Measurements from ENCODE around the gene ROR1. TPM values are rescaled to one million over a fixed set of nuclear protein-coding genes. Genes with fewer than 3 reads are reported as not detected.

The ROR1 gene
- total RNA-seq, 4 donors from 2014 or later: 10.6 to 21.7 (median 15.1) TPM

GRCh38 chr1:64039390-64039926 lies 265.6 kb downstream of the ROR1 start:
- Histone ChIP-seq H3K4me3 (no peak overlapping the region), H3K9me3 (no peaks in the 10 kb centered on the region), H3K4me1 (peaks cover 34% of the 10 kb centered on the region), H3K27ac (peak overlapping the region; percentile 55), H3K27me3 (no peaks in the 10 kb centered on the region), H3K36me3 (no peaks in the 10 kb centered on the region)
- TF ChIP-seq EP300 (IDR thresholded peaks at IDR 0.05) (no peak), POLR2AphosphoS5 (IDR thresholded peaks at IDR 0.05) (peak in 1 of 3 donors; percentile 29)
- peak in 1 of 2 donors; percentile 68 for DNase-seq (ENCODE audit: low spot score in 2 of 2)
- WGBS: 18% methylated on average over 3 of the region's 3 CpGs

- H3K4me3 ChIP-seq: no peak overlapping the region
- DNase-seq (ENCODE audit: low spot score in 2 of 2): no peak
- H3K36me3 ChIP-seq: no peaks in the 10 kb centered on the region
- no peaks in the 10 kb centered on the region for H3K27me3 ChIP-seq
- peak overlapping the region; percentile 86 for H3K27ac ChIP-seq
- TF ChIP-seq, protein P1, sequence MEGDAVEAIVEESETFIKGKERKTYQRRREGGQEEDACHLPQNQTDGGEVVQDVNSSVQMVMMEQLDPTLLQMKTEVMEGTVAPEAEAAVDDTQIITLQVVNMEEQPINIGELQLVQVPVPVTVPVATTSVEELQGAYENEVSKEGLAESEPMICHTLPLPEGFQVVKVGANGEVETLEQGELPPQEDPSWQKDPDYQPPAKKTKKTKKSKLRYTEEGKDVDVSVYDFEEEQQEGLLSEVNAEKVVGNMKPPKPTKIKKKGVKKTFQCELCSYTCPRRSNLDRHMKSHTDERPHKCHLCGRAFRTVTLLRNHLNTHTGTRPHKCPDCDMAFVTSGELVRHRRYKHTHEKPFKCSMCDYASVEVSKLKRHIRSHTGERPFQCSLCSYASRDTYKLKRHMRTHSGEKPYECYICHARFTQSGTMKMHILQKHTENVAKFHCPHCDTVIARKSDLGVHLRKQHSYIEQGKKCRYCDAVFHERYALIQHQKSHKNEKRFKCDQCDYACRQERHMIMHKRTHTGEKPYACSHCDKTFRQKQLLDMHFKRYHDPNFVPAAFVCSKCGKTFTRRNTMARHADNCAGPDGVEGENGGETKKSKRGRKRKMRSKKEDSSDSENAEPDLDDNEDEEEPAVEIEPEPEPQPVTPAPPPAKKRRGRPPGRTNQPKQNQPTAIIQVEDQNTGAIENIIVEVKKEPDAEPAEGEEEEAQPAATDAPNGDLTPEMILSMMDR (IDR thresholded peaks at IDR 0.05): no peak
- TF ChIP-seq POLR2A (IDR thresholded peaks at IDR 0.05) (no peak), EP300 (IDR thresholded peaks at IDR 0.05) (no peak)
- H3K4me1 ChIP-seq: peaks cover 34% of the 10 kb centered on the region
- WGBS: 61% methylated on average over 3 of the region's 3 CpGs
- H3K9me3 ChIP-seq: no peaks in the 10 kb centered on the region
Observed at GRCh38 chr1:64041371-64042131, 267.7 kb downstream of the ROR1 start.

DNA sequence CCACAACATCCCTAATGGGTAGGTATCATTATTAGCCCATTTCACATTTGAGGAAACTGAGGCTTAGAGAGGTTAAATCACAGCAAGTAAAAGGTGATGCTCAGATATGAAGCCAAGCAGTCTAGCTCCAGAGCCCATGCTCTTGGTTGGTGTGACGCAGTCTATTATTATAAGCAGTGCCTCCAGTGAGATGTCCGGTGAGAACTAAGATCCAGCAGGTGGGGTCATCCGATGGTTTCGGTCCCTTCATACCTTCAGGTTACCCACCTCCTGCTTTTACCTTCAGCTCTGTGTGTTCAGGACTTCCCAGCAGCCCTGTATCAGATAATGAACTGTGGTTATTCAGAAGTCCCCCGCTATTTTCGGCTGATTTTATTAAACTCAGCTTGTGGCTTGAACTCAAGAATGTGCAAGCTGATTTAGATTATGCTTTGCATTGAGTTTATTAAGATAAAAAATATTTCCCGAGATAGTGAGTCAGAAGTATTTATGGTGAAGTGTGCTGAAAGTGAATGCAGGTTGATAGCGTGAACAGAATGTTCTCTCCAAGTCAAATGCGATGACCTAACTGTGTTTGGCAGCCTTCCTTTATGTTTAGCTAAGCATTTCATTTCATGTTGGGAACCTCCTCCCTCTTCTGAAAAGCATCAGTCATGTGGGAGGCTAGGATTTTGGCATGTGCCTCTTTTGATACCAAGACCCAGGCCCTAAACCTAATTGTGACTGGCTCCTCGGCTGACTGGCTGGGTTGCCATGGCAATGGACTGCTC lies 268.7 kb downstream of the ROR1 start:
- 35% methylated on average over 10 of the region's 10 CpGs for WGBS
- TF ChIP-seq POLR2AphosphoS5 (IDR thresholded peaks at IDR 0.05) (peak in 2 of 3 donors; percentile 67 to 68), POLR2A (IDR thresholded peaks at IDR 0.05) (no peak), EP300 (IDR thresholded peaks at IDR 0.05) (no peak)
- TF ChIP-seq, protein P1 (IDR thresholded peaks at IDR 0.05): no peak
- no peak overlapping the region for H3K4me3 ChIP-seq
- peak in 1 of 2 donors; percentile 64 for DNase-seq (ENCODE audit: low spot score in 2 of 2)
- no peaks in the 10 kb centered on the region for H3K9me3 ChIP-seq
- H3K4me1 ChIP-seq: peaks cover 37% of the 10 kb centered on the region
- peak overlapping the region; percentile 86 for H3K27ac ChIP-seq
- no peaks in the 10 kb centered on the region for H3K27me3 ChIP-seq
- H3K36me3 ChIP-seq: no peaks in the 10 kb centered on the region

- Histone ChIP-seq H3K27ac (peak overlapping the region; percentile 86), H3K4me3 (no peak overlapping the region), H3K4me1 (peaks cover 37% of the 10 kb centered on the region), H3K27me3 (no peaks in the 10 kb centered on the region), H3K9me3 (no peaks in the 10 kb centered on the region), H3K36me3 (no peaks in the 10 kb centered on the region)
- DNase-seq (ENCODE audit: low spot score in 2 of 2): no peak
- TF ChIP-seq POLR2AphosphoS5 (IDR thresholded peaks at IDR 0.05) (no peak), POLR2A (IDR thresholded peaks at IDR 0.05) (no peak), EP300 (IDR thresholded peaks at IDR 0.05) (no peak)
- TF ChIP-seq, protein P1 (IDR thresholded peaks at IDR 0.05): no peak
- 65% methylated on average over 2 of the region's 2 CpGs for WGBS
Observed at GRCh38 chr1:64043288-64043687, 269.5 kb downstream of the ROR1 start.

GRCh38 chr1:64043976-64044375 lies 270.2 kb downstream of the ROR1 start:
- TF ChIP-seq, protein P1 (IDR thresholded peaks at IDR 0.05): no peak
- TF ChIP-seq EP300 (IDR thresholded peaks at IDR 0.05) (no peak), POLR2A (IDR thresholded peaks at IDR 0.05) (no peak), POLR2AphosphoS5 (IDR thresholded peaks at IDR 0.05) (no peak)
- 67% methylated on average over 5 of the region's 5 CpGs for WGBS
- Histone ChIP-seq H3K4me1 (peaks cover 36% of the 10 kb centered on the region), H3K4me3 (no peak overlapping the region), H3K36me3 (no peaks in the 10 kb centered on the region), H3K27me3 (no peaks in the 10 kb centered on the region), H3K9me3 (no peaks in the 10 kb centered on the region), H3K27ac (peak overlapping the region; percentile 13)
- DNase-seq (ENCODE audit: low spot score in 2 of 2): no peak

All from suprapubic skin (tissue), 4 donors.